ENCODE results near the gene LARP4.
"Not testable (repeated sequence)": the region's sequence is repeated elsewhere in the genome, so short reads cannot be mapped to it uniquely, and the experiment has no call there.

Gene LARP4

GRCh38 chr12:50387972-50388478, 12.7 kb upstream of the LARP4 start:
- no peaks in the 10 kb centered on the region for H3K9me3 Mint-ChIP-seq
- intact Hi-C loops (cut with micrococcal nuclease) = no loop called here
- H3K36me3 Mint-ChIP-seq (ENCODE audit: low read depth) = no peaks in the 10 kb centered on the region
- H3K4me3 Mint-ChIP-seq = no peak overlapping the region
- H3K27me3 Mint-ChIP-seq = peaks cover 1% of the 10 kb centered on the region
- H3K27ac Mint-ChIP-seq = no peak overlapping the region
- no peaks in the 10 kb centered on the region for H3K4me1 Mint-ChIP-seq (ENCODE audit: low read depth)

- H3K27ac Mint-ChIP-seq; H3K4me3 Mint-ChIP-seq; H3K4me1 Mint-ChIP-seq (ENCODE audit: low read depth); H3K27me3 Mint-ChIP-seq; H3K9me3 Mint-ChIP-seq; H3K36me3 Mint-ChIP-seq (ENCODE audit: low read depth); intact Hi-C loops (cut with micrococcal nuclease): not testable (repeated sequence)
Observed at GRCh38 chr12:50388793-50389192, 11.9 kb upstream of the LARP4 start.

- Mint-ChIP-seq H3K27ac (no peak overlapping the region), H3K27me3 (peaks cover 1% of the 10 kb centered on the region)
- intact Hi-C loops (cut with micrococcal nuclease) = no loop called here
Observed at GRCh38 chr12:50390316-50390741, 10.4 kb upstream of the LARP4 start.

GRCh38 chr12:50394469-50395029, 6.1 kb upstream of the LARP4 start:
- Mint-ChIP-seq H3K4me3 (no peak overlapping the region), H3K9me3 (no peaks in the 10 kb centered on the region), H3K27ac (no peak overlapping the region), H3K36me3 (ENCODE audit: low read depth) (no peaks in the 10 kb centered on the region), H3K4me1 (ENCODE audit: low read depth) (no peaks in the 10 kb centered on the region), H3K27me3 (peaks cover 10% of the 10 kb centered on the region)
- intact Hi-C loops (cut with micrococcal nuclease) = no loop called here

More at GRCh38 chr12:50390316-50390741, 10.4 kb upstream of the LARP4 start:
- H3K9me3 Mint-ChIP-seq = no peaks in the 10 kb centered on the region
- H3K36me3 Mint-ChIP-seq (ENCODE audit: low read depth) = no peaks in the 10 kb centered on the region
- no peak overlapping the region for H3K4me3 Mint-ChIP-seq
- no peaks in the 10 kb centered on the region for H3K4me1 Mint-ChIP-seq (ENCODE audit: low read depth)

- Mint-ChIP-seq H3K27ac (no peak overlapping the region), H3K4me3 (no peak overlapping the region), H3K36me3 (ENCODE audit: low read depth) (peaks cover 10% of the 10 kb centered on the region), H3K4me1 (ENCODE audit: low read depth) (peaks cover 2% of the 10 kb centered on the region), H3K9me3 (no peaks in the 10 kb centered on the region), H3K27me3 (peaks cover 10% of the 10 kb centered on the region)
- intact Hi-C loops (cut with micrococcal nuclease) = no loop called here
Observed at GRCh38 chr12:50397117-50397650, 3.5 kb upstream of the LARP4 start.

GRCh38 chr12:50398931-50399330, 1.8 kb upstream of the LARP4 start:
- Mint-ChIP-seq H3K27ac (no peak overlapping the region), H3K4me1 (ENCODE audit: low read depth) (peaks cover 14% of the 10 kb centered on the region), H3K4me3 (no peak overlapping the region), H3K36me3 (ENCODE audit: low read depth) (peaks cover 10% of the 10 kb centered on the region), H3K27me3 (peaks cover 10% of the 10 kb centered on the region), H3K9me3 (no peaks in the 10 kb centered on the region)
- intact Hi-C loops (cut with micrococcal nuclease) = no loop called here

GRCh38 chr12:50400104-50400637, 514 bp upstream of the LARP4 start:
- peak overlapping the region; percentile 97 for H3K4me3 Mint-ChIP-seq
- peaks cover 10% of the 10 kb centered on the region for H3K27me3 Mint-ChIP-seq
- no peaks in the 10 kb centered on the region for H3K9me3 Mint-ChIP-seq
- H3K4me1 Mint-ChIP-seq (ENCODE audit: low read depth) = peaks cover 17% of the 10 kb centered on the region
- H3K36me3 Mint-ChIP-seq (ENCODE audit: low read depth) = peaks cover 10% of the 10 kb centered on the region
- intact Hi-C loops (cut with micrococcal nuclease) = no loop called here
- peak overlapping the region; percentile 97 for H3K27ac Mint-ChIP-seq

GRCh38 chr12:50401500-50402081, 906 bp downstream of the LARP4 start:
- Mint-ChIP-seq H3K36me3 (ENCODE audit: low read depth) (peaks cover 10% of the 10 kb centered on the region), H3K27ac (peak overlapping the region; percentile 97), H3K9me3 (no peaks in the 10 kb centered on the region), H3K27me3 (peaks cover 5% of the 10 kb centered on the region), H3K4me3 (peak overlapping the region; percentile 97), H3K4me1 (ENCODE audit: low read depth) (peaks cover 17% of the 10 kb centered on the region)
- intact Hi-C loops (cut with micrococcal nuclease) = no loop called here

- Mint-ChIP-seq H3K9me3 (no peaks in the 10 kb centered on the region), H3K4me1 (ENCODE audit: low read depth) (peaks cover 17% of the 10 kb centered on the region), H3K27ac (peak overlapping the region; percentile 97), H3K4me3 (peak overlapping the region; percentile 97), H3K27me3 (peaks cover 5% of the 10 kb centered on the region), H3K36me3 (ENCODE audit: low read depth) (peaks cover 10% of the 10 kb centered on the region)
- intact Hi-C loops (cut with micrococcal nuclease) = no loop called here
Observed at GRCh38 chr12:50402264-50403000, 1.7 kb downstream of the LARP4 start.

- peaks cover 17% of the 10 kb centered on the region for H3K4me1 Mint-ChIP-seq (ENCODE audit: low read depth)
- H3K27ac Mint-ChIP-seq = peak overlapping the region; percentile 97
- no peaks in the 10 kb centered on the region for H3K9me3 Mint-ChIP-seq
- H3K27me3 Mint-ChIP-seq = peaks cover 2% of the 10 kb centered on the region
- H3K36me3 Mint-ChIP-seq (ENCODE audit: low read depth) = peaks cover 10% of the 10 kb centered on the region
- peak overlapping the region; percentile 44 for H3K4me3 Mint-ChIP-seq
- intact Hi-C loops (cut with micrococcal nuclease) = no loop called here
Observed at GRCh38 chr12:50403001-50403440, 2.3 kb downstream of the LARP4 start.

- Mint-ChIP-seq H3K4me1 (ENCODE audit: low read depth) (peaks cover 17% of the 10 kb centered on the region), H3K9me3 (no peaks in the 10 kb centered on the region), H3K27me3 (no peaks in the 10 kb centered on the region), H3K36me3 (ENCODE audit: low read depth) (peaks cover 10% of the 10 kb centered on the region), H3K27ac (no peak overlapping the region), H3K4me3 (no peak overlapping the region)
- intact Hi-C loops (cut with micrococcal nuclease) = no loop called here
Observed at GRCh38 chr12:50404307-50404706, 3.6 kb downstream of the LARP4 start.

- no peak overlapping the region for H3K27ac Mint-ChIP-seq
- no peaks in the 10 kb centered on the region for H3K9me3 Mint-ChIP-seq
- H3K27me3 Mint-ChIP-seq = no peaks in the 10 kb centered on the region
- peaks cover 18% of the 10 kb centered on the region for H3K36me3 Mint-ChIP-seq (ENCODE audit: low read depth)
- peaks cover 6% of the 10 kb centered on the region for H3K4me1 Mint-ChIP-seq (ENCODE audit: low read depth)
- intact Hi-C loops (cut with micrococcal nuclease) = no loop called here
- H3K4me3 Mint-ChIP-seq = no peak overlapping the region
Observed at GRCh38 chr12:50411051-50411660, 10.5 kb downstream of the LARP4 start.

GRCh38 chr12:50415899-50416479, 15.3 kb downstream of the LARP4 start:
- no peaks in the 10 kb centered on the region for H3K9me3 Mint-ChIP-seq
- intact Hi-C loops (cut with micrococcal nuclease) = no loop called here
- no peaks in the 10 kb centered on the region for H3K27me3 Mint-ChIP-seq
- H3K36me3 Mint-ChIP-seq (ENCODE audit: low read depth) = peaks cover 57% of the 10 kb centered on the region
- H3K27ac Mint-ChIP-seq = no peak overlapping the region
- H3K4me1 Mint-ChIP-seq (ENCODE audit: low read depth) = peaks cover 19% of the 10 kb centered on the region
- no peak overlapping the region for H3K4me3 Mint-ChIP-seq
